D341Med (cell line): ENCODE results near the gene ISLR.
A peak's percentile ranks its signal among the peaks of the same experiment; 100 is the strongest.

ENCODE experiments used
- DNase-seq: peaks from one replicate; pipeline ENCODE4 v3.0.0; 2012; ENCODE audit warnings: low spot score

Gene ISLR, protein sequence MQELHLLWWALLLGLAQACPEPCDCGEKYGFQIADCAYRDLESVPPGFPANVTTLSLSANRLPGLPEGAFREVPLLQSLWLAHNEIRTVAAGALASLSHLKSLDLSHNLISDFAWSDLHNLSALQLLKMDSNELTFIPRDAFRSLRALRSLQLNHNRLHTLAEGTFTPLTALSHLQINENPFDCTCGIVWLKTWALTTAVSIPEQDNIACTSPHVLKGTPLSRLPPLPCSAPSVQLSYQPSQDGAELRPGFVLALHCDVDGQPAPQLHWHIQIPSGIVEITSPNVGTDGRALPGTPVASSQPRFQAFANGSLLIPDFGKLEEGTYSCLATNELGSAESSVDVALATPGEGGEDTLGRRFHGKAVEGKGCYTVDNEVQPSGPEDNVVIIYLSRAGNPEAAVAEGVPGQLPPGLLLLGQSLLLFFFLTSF

DNA sequence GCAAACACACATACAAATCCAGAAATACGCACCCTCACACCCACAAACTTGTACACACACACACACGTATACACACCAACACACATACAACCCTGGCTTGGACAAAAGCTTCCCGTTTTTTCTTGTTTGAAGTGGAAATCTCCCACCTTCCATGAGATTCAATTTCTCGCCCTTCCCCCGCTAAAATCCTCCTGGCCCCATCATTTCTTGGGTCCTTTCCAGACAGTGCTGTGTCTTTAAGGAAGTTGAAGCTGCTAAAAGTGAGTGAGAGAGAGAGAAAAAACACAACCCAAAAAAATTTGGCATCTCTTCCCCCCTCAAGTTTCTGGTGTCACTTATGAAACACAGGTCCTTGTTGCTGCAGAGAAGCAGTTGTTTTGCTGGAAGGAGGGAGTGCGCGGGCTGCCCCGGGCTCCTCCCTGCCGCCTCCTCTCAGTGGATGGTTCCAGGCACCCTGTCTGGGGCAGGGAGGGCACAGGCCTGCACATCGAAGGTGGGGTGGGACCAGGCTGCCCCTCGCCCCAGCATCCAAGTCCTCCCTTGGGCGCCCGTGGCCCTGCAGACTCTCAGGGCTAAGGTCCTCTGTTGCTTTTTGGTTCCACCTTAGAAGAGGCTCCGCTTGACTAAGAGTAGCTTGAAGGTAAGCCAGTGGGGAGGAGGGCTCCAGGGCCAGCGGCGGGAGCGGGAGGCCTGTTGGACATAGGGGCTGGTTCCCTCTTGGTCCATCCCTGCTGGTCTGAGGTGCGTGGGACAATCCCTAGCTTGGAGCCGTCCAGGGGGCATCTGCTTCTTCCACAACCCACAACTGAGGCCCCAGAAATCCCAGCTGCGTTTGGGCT is at the start of gene ISLR:
ISLR (plus strand) TSS at position 331 of the 839 bp plus-strand sequence. CDS start 1,149 bp downstream, outside the sequence.
- no peak for DNase-seq

DNA sequence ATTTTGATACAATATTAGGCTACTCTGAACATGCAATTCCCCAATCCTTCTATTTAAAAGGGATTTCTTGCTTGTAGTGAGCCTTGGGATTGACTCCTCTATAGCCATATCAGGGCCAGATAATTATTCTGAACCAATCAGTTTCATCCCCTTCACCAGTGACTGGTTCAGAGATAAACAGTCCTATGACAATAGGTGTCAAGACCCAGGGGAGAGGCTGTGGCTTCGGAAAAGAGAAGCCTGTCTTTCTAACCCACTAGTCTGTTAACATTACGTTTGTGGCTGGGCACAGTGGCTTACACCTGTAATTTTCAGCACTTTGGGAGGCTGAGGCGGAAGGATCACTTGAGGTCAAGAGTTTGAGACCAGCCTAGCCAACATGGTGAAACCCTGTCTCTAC is 49.3 kb upstream of the ISLR start:
- DNase-seq: no peak

GRCh38 chr15:74124759-74125158 is 48.8 kb upstream of the ISLR start:
- DNase-seq: no peak

DNA sequence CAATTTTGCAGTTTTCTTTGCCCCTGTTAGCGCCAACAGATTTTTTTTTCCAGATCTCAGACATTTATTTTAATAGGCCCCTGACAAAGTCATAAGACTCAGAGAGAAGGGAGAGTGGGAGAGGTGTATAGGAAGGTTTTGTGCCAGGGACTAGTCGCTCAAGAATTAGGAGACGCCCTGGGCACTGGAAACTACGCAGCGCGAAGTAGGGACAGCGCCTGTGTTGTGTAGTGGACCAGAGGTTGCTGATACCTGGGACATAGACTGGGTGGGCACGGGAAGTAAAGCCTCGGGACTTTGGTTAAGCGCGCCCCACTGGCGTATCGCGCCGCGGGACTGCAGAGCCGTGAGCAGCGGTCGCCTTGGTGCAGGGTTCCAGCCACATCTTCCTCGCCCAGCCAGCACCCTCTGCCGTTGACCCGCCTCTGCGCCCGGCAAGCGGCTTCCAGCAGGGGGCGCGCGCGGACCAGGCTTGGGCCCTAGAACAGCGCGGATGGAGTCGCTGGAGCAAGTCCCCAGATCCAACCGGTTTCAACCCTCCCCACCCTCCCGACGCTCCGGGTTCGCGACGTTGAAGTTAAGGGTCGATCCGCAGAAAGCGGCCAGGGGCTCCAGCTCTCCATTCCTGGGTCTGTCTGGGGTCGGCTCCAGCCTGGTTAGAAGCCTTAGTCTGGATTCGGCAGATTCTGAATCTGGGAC is 46.1 kb upstream of the ISLR start:
- DNase-seq: peak; percentile 95

- DNase-seq: peak; percentile 41
Observed at GRCh38 chr15:74127954-74128784, 45.3 kb upstream of the ISLR start.

DNA sequence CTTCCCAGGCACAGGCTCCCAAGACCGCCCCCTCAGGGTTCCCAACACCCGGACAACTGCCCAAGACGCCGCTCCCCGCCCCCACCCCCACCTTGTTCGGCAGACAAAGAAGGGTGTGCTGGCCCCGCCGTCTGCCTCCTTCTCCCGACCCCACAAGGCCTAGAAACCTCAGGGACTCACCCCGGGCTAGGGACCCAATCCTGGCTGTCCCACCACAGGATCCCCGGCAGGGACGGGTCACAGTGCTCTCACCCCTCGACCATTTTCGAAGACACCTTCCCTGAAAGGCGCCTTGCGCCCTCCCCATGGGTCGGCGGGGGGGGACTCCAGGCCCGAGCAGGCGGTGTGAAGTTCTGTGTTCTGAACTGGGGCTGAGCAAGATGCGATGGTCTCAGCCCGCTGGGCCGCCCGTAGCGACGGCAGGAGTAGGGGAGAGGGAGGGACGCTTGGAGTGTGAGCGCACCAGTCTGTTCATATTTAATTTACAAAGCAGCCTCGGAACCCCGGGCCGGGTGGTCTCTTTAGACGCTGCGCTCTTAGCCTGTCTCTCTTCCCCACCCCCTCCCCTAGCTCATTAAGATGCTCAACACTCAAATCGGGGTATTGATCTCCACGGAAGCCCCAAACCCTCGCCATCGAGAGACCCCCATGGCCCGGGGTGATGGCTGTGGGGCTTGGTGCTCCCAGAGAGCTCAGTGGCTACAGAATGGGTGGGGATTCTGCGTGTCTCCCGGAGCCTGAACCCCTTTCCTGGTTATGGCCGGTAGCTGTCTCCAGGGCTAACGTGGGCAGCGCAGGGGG is 44.5 kb upstream of the ISLR start:
- DNase-seq: peak; percentile 34

DNA sequence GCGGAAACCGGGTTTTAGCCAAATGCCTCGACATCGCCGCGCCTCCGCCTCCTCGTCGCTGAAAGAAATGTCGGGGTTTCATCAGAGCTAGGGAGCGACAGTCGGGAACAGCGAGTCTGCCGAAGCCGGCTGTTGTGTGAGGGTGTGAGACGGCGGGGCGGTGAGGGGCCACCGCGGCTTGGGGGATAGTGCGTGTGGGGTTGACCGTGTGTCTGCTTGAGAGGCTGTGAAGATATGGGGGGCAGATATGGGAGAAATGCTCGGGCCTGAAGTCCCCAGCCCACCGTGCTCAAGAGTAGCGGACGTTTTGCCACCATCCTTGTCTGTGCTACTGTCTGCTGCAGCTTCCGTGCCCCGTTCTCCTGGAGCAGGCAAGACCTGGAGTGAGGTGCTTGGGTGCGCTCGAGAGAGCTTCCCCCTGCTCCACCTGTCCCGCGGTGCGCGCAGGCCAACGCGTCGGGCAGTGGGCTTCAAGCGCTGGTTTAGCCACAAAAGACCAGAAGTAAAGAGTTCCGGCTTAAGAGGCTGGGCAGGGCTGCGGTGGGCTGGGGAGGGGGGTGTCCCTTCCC is 43.8 kb upstream of the ISLR start:
- no peak for DNase-seq

DNA sequence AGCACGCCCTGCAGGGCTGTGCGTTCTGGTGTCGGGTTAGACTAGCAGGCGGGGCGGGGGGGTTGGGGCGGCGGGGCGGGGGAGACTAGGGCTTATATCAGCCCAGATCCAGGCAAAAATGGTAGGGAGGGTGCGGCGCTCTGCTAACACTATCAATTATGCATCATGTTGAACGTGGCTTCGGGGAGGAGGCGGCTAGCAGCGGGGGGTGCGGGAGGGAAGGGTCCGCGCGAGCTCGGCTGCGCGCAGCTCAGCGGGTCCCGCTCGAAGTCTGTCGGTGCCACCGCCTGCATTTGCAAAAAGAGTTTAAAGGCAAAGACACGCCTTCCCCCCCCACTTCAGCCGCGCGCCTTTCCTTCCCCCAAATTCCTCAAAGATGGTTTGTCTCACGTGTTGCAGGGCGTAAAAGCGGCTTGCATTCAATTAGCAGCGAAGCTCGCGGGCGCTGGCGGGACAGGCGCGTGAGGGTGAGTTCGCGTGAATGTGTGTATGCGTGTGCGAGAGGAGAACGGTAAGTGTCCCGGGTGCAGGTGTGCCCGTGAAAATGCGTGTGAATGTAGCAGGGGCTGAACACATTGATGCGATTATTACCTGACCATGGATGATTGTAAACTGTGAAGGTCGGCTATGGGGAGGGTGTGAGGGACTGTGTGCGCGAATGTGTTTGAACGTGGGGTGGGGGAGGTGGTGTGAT is 43.2 kb upstream of the ISLR start, which contains the start of gene ISLR2:
ISLR2 (plus strand) TSS at position 432 of the 694 bp plus-strand sequence. CDS start 2,169 bp downstream, outside the sequence.
- peak; percentile 29 for DNase-seq

DNA sequence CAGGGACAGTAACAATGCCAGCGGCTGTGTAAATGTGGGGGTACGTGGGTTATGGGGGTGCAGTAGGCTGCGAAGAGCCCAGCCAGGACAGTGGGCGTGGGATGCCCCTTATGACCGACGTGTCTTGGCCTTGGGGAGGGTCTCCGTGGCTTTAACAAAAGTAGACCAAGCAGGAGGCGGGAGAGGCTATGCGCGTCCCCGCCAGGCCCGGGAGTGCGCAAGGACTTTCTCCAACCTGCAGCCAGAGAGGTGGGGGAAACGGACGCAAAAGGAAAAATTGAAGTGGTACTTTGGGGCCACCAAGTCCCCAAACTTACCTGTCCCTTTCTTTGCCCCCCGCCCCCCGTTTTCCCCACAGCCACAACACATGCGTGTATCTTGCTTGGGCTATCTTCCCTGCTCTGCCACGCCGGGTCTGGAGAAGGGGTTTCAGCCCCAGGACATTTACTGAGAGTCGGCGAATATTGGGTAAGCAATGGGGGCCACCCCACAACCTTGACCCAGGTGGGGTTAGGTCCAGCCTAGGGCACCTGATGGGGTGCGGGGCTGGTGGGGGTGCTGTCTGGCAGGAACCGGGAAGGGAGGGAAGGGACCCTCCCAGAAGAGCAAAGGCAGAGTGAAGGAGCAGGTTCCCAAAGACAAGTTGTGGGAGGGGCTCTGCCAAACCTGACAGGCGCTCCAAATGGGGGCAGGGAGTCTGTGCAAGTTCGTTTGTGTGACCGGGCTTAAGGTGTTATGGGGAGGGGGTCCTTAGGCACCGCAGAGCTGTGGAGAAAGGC is 42.5 kb upstream of the ISLR start:
- no peak for DNase-seq

DNA sequence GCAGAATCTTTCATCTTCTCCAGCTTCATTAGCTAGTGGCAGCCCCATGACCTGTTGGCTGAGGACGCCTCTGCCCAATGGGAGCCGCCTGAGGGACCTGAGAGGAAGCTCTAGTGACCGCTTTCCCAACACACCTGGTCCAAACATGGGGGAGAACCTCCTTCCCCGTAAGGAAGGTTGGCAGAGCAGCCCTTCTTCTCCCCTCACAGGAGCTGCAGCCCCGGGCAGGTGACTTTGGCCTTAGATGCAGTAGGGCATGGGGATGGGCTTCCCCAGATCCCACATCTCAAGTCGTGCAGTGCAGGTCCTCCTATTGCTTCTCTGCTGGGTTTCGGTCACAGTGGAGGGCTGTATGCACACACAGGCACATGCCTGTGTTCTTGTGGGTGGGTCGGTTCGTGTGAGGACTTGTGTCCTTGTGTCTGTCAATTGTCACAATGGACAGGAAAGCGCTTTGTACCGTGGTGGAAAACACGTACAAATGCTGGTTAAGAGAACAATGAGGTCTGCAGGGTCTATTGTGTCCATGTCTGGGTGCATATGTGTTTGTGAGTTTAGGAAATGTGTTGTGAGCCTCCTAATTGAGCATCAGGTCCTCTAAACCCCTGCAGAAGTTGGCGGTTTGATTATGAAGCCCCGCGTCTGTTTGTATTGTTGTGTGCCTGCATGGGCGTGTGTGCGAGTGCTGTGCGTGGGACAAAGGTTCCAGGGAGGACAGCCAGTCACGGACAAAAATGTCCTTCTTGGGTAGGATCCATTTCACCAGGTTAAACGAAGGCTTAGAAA is 41.7 kb upstream of the ISLR start:
- no peak for DNase-seq

DNA sequence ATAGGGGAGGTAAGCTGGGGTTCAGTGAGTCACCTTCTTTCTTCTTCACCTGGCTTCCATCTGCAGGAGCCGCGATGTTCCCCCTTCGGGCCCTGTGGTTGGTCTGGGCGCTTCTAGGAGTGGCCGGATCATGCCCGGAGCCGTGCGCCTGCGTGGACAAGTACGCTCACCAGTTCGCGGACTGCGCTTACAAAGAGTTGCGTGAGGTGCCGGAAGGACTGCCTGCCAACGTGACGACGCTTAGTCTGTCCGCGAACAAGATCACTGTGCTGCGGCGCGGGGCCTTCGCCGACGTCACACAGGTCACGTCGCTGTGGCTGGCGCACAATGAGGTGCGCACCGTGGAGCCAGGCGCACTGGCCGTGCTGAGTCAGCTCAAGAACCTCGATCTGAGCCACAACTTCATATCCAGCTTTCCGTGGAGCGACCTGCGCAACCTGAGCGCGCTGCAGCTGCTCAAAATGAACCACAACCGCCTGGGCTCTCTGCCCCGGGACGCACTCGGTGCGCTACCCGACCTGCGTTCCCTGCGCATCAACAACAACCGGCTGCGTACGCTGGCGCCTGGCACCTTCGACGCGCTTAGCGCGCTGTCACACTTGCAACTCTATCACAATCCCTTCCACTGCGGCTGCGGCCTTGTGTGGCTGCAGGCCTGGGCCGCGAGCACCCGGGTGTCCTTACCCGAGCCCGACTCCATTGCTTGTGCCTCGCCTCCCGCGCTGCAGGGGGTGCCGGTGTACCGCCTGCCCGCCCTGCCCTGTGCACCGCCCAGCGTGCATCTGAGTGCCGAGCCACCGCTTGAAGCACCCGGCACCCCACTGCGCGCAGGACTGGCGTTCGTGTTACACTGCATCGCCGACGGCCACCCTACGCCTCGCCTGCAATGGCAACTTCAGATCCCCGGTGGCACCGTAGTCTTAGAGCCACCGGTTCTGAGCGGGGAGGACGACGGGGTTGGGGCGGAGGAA is 40.5 kb upstream of the ISLR start:
- peak; percentile 37 for DNase-seq

DNA sequence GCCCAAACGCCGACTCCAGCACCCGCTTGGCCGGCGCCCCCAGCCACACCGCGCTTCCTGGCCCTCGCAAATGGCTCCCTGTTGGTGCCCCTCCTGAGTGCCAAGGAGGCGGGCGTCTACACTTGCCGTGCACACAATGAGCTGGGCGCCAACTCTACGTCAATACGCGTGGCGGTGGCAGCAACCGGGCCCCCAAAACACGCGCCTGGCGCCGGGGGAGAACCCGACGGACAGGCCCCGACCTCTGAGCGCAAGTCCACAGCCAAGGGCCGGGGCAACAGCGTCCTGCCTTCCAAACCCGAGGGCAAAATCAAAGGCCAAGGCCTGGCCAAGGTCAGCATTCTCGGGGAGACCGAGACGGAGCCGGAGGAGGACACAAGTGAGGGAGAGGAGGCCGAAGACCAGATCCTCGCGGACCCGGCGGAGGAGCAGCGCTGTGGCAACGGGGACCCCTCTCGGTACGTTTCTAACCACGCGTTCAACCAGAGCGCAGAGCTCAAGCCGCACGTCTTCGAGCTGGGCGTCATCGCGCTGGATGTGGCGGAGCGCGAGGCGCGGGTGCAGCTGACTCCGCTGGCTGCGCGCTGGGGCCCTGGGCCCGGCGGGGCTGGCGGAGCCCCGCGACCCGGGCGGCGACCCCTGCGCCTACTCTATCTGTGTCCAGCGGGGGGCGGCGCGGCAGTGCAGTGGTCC is 39.7 kb upstream of the ISLR start:
- no peak for DNase-seq

DNA sequence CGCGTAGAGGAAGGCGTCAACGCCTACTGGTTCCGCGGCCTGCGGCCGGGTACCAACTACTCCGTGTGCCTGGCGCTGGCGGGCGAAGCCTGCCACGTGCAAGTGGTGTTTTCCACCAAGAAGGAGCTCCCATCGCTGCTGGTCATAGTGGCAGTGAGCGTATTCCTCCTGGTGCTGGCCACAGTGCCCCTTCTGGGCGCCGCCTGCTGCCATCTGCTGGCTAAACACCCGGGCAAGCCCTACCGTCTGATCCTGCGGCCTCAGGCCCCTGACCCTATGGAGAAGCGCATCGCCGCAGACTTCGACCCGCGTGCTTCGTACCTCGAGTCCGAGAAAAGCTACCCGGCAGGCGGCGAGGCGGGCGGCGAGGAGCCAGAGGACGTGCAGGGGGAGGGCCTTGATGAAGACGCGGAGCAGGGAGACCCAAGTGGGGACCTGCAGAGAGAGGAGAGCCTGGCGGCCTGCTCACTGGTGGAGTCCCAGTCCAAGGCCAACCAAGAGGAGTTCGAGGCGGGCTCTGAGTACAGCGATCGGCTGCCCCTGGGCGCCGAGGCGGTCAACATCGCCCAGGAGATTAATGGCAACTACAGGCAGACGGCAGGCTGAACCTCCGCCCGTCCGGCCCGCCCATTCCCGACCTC is 39.0 kb upstream of the ISLR start:
- peak; percentile 38 for DNase-seq

DNA sequence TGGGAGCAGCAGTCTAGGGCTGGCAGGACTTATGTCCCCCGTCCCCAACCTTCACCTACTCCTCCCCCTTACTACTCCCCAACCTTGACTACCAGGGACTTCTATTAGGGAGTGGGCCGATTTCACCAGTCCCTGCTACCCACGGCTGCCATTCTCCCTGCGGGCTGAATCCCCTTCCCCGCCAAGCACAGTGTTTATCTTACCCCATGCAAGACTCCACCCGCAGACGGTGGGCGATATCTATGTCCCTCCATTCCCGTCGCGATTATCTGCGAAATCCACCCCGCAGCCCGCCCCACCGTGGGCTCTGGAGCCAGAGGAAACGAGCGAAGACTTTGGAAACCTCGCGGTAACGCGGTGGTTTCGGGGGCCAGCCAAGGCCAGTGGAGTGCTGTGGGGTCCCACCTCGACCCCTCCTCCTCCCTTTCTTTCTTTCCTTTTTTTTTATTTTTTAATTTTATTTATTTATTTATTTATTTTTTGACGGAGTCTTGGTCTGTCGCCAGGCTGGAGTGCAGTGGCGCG is 38.4 kb upstream of the ISLR start:
- DNase-seq: peak; percentile 30

- DNase-seq: no peak
Observed at GRCh38 chr15:74136540-74136813, 37.0 kb upstream of the ISLR start.
